GM20431 (cell line): ENCODE measurements around the gene VPS52.
"Not testable (repeated sequence)": the region's sequence is repeated elsewhere in the genome, so short reads cannot be mapped to it uniquely, and the experiment has no call there.

ENCODE experiments used
- in situ Hi-C: fragments of 300-500 bp; cut with MseI, MboI; formaldehyde crosslinking; loops from one replicate; pipeline ENCODE4 v1.15.0; 2020; ENCODE audit warnings: low sequenced_read_pairs; ENCODE audit not compliant: unreplicated experiment

Gene VPS52

GRCh38 chr6:33286946-33287914 lies 15.6 kb upstream of the VPS52 start:
- in situ Hi-C loops, result no loop called here

- in situ Hi-C loops, result not testable (repeated sequence)
Observed at GRCh38 chr6:33285214-33285613, 13.5 kb upstream of the VPS52 start.

DNA sequence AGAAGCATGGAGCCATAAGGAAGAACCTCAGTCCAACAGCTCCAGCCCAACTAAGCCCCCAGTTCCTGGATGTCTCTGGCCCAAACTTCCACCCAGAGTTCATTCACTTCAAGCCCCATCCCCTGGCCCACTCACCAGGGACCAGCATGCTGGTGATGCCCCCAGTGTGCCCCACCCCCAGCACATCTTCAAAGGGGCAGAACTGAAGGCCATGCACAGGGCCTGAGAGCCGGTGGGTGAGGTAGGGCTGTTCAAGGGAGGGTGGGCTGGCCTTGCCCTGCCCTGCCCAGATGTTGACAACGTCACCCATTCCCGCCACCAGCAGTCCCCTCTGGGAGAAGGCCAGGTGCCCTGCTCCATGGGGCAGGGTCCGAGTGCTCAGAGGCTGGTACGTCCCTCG lies 8.9 kb upstream of the VPS52 start:
- in situ Hi-C loops, result no loop called here

GRCh38 chr6:33279971-33280511 lies 8.4 kb upstream of the VPS52 start:
- in situ Hi-C loops, result no loop called here

GRCh38 chr6:33279257-33279695 lies 7.6 kb upstream of the VPS52 start:
- in situ Hi-C loops, result no loop called here

DNA sequence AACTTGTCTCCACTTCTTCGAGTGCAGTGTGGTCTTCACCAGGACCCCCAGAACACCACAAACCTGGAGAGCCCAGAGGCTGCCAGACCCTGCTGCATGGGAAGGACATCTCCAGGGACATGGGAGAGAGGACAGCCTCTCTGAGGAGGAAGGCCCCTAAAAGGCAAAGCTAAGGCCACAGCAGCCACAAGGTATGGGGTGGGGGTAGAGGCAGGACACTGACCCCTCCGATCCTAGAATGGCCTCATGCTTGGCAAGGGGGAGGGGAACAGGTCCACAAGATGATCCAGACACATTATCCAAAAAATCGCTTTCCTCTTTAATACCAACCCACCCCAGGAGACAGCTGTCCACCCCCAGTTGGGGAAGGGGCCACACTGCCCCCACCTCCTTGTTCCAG lies 7.1 kb upstream of the VPS52 start:
- in situ Hi-C loops, result no loop called here

DNA sequence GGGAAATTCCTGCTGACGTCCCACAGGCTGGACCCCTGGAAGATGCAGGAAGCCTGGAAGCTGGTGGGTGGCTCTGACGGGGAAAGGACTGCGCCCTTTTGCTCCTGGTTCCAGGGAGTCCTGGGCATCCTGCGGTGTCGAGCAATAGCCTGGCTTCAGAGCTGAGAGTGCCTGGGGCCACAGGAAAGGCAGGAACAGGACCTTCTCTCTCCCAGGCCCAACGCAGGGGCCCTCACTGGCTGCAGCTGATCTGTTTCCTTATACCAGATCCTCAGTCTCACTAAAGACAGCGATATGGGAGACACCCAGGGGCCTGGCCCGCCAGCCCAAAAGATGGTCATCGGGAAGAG lies 6.7 kb upstream of the VPS52 start:
- in situ Hi-C loops, result no loop called here

DNA sequence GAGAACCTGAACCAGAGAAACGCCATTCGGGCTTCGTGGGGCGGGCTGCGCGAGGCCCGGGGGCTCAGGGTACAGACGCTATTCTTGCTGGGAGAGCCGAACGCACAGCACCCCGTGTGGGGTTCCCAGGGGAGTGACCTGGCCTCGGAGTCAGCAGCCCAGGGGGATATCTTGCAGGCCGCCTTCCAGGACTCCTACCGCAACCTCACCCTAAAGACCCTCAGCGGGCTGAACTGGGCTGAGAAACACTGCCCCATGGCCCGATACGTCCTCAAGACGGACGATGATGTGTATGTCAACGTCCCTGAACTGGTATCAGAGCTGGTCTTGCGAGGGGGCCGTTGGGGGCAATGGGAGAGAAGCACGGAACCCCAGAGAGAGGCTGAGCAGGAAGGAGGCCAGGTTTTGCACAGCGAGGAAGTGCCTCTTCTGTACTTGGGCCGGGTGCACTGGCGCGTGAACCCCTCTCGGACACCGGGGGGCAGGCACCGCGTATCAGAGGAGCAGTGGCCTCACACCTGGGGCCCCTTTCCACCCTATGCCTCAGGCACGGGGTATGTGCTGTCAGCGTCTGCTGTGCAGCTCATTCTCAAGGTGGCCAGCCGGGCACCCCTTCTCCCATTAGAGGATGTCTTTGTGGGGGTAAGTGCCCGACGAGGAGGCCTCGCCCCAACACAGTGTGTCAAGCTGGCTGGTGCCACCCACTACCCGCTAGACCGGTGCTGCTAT lies 6.2 kb upstream of the VPS52 start:
- in situ Hi-C loops, result no loop called here

DNA sequence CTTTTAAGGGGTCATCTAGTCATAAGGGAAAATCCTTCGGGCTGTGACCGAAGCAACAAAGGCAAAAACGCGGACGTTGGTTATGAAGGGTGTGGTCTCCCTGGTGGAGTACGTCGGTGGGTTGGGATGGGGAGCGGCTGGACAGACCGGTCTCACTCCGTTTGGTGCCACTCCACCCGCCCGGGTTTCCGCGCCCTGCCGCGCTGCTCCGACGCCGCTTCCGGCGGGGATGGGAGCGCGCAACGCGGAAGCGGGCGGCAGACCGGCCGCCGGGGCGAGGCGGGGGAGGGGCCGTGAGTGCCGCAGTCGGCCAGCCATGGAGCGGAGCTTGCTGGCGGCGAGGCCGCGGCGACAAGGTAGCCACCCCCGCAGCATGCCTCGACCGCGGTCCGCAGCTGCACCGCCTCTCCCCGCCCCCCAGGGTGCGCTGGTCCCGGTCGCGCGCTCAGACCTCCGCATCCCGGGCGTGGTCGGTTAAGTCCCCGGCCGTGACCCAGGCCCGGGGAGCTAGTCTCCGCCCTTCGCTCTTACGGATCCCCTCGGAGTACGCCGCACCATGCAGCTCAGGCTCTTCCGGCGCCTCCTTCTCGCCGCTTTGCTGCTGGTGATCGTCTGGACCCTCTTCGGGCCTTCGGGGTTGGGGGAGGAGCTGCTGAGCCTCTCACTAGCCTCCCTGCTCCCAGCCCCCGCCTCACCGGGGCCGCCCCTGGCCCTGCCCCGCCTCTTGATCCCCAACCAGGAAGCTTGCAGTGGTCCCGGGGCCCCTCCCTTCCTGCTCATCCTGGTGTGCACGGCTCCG lies 5.4 kb upstream of the VPS52 start, which contains the start of gene B3GALT4:
Gene B3GALT4 (plus strand): TSS at position 260 of the 799 bp plus-strand sequence. CDS start 297 bp downstream, at position 557.
- in situ Hi-C loops, result no loop called here

GRCh38 chr6:33276581-33276863 lies 4.8 kb upstream of the VPS52 start:
- in situ Hi-C loops, result no loop called here

DNA sequence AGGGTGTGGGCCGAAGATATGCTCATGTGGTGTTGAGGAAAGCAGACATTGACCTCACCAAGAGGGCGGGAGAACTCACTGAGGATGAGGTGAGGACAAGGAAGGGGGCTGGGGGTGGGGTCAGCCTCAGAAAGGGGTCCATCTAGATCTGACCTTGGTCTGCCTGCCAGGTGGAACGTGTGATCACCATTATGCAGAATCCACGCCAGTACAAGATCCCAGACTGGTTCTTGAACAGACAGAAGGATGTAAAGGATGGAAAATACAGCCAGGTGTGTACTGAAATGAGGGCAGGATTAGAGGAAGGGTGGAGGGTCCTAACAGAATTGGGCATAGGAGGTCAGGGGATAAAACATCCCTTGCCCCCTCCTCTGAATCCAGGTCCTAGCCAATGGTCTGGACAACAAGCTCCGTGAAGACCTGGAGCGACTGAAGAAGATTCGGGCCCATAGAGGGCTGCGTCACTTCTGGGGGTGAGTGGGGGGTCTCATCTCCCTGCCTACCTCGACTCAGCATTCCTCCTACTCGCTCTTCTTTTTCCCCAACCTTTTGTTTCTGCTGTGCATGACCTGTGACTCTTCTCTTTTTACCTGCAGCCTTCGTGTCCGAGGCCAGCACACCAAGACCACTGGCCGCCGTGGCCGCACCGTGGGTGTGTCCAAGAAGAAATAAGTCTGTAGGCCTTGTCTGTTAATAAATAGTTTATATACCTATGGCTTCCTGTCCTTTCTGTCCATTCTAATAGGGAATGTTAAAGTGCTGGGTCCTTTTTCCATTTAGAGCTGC lies 4.3 kb upstream of the VPS52 start:
- in situ Hi-C loops, result not testable (repeated sequence)

- in situ Hi-C loops, result no loop called here
Observed at GRCh38 chr6:33273924-33274902, 2.5 kb upstream of the VPS52 start.

DNA sequence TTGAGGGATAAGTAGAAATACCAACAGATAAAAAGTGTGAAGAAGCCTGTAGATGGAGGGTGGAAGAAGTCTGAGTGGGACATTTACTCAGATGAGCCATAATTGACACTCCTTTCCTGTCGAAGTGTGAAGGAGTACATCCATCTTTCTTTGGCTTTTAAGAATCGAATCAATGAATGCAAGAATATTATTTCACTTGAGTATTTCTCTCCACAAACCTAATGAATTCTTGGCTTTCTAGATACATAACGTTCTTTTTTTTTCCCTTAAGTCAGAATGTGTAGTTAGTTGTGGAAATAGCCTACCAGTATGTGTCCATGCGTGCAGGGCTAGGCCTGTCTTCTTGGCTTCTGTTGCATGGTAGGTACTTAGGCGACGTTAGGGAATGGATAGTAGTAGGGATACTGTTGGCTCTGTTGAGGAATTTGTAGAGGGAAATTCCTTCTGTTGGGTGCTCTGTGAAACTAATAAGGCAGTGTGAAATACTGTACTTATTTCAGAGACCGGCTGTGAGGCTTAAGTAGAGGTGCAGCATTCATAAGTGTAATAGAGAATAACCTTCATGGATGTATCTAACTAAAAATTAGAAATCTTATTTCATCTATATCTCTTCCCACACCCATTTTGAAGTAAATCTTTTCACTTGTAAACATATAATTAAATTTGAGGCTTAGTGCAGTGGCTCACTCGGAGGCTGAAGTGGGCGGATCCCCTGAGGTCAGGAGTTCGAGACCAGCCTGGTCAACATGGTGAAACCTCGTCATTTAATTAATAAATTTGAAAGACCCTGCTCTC lies 1.6 kb upstream of the VPS52 start:
- in situ Hi-C loops, result no loop called here

DNA sequence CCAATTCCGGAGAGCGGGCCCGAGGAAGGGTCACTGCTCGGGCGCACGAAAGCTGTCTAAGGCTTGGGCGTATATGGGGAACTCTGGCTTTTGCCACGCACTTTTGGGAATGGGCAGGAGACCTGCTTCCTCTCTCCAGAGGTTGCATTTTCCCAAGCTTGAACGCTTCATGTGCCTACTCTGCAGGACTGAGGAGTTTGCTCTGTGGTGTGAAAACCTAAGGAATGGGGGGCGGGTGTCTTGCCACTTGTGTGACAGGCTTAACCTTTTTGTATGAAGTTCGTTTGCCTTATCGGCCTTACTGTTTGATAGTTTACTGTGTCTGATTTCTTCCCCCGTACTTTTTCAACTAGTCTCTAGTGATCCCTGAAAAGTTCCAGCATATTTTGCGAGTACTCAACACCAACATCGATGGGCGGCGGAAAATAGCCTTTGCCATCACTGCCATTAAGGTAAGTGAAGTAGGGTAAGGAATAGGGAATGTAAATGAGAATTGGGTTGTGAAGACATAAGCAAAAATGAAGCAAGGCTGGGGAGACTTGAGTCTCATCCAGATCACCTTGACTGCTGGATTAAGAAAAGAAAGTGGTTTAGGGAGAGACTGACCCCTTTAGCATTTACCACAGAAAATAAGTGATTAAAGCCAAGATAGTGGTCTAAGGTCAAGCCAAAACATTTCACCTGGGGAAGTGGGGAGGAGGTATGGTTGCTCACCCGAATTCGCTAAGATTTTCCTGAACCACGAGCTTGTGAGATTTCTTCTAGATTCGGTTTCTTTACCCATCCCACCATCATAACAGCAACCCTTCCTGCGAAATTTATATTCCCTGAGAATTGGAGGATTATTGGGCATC lies 826 bp upstream of the VPS52 start:
- in situ Hi-C loops, result no loop called here

GRCh38 chr6:33271117-33271467 lies 584 bp downstream of the VPS52 start:
- in situ Hi-C loops, result no loop called here

GRCh38 chr6:33264015-33264414 lies 7.7 kb downstream of the VPS52 start:
- in situ Hi-C loops, result no loop called here

DNA sequence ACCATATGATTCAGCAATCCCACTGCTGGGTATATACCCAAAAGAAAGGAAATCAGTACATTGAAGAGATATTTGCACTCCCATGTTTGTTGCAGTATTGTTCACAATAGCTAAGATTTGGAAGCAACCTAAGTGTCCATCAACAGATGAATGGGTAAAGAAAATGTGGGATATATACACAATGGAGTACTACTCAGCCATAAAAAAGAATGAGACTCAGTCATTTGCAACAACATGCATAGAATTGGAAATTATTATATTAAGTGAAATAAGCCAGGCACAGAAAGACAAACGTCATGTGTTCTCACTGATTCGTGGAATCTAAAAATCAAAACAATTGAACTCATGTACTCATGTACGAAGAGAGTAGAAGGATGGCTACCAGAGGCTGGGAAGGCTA lies 9.2 kb downstream of the VPS52 start:
- in situ Hi-C loops, result not testable (repeated sequence)
